Amniotic epithelial cell (primary cell): ENCODE results near the gene SLC40A1.

ENCODE experiments used
- DNase-seq: peaks from one replicate; pipeline ENCODE4 v3.0.0-alpha.2; 2010; ENCODE audit warnings: low read depth

The SLC40A1 gene

DNA sequence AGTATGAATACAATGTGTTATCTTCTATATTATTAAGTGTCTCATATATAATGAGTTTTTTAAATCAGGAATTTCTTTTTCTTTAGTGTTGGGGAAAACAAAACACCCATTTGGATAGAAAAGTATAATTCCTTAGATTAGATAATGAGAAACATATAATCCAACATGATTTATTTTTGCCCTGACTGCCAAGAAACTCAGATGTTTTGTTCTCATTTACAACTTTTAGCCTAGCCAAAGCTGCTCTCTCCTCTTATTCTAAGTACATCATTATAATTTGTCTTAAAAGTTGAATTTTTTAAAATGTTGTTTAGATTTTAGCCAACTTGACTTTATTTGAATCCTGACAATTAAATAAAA, 68.6 kb downstream of the SLC40A1 start:
- DNase-seq, result peak; percentile 73

DNA sequence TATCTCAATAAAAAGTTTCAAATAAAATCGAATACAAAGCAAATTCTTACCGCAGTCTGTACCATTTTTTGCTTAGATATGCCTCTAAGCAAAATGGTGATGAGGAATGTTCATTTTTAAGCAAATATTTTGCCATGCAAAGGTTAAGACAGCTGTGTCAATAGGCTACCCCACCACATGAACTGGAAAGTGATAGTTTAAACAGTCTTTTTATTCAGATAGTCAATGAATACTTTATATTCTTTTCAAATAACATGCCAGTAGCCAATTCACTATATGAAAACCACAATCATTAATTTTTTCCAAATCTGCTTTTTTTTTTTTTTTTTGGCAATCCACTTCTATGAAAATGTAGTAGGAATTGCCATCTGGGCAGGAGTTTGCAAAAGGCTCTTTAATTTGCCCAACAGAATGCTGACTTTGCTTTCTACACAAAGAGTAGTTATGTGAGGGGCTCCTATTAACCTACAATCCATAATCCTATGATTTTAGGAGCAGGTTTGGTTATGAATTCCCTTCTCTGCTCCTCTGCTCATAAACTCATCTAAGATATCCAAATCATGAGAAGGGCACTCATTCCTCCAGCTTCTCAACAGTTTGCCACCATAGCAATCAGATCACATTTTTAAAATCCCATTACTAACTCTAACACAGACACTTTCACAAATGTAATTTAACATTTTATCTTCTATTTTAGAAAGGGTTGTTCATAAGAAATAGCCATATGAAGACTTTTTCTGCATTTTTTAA, 69.2 kb downstream of the SLC40A1 start:
- no peak for DNase-seq
